GM23338 (cell line): ENCODE results near the gene DNAJC1. TPM values are rescaled to one million over a fixed set of nuclear protein-coding genes. Genes with fewer than 3 reads are reported as not detected.

Experiments
- ATAC-seq: fragments of 200-7000 bp; cut with Tn5 transposase; 3 replicates; pipeline ENCODE4 v1.9.1; 2020
- DNase-seq: peaks from one replicate; pipeline ENCODE4 v3.0.0-alpha.2; 2015; ENCODE audit warnings: low spot score
- H2AFZ ChIP-seq: fragments of 200-600 bp; sonication (generic); 2 replicates; pipeline ENCODE4 v1.8.0; 2016; ENCODE audit warnings: antibody characterized with exemption, mild to moderate bottlenecking, moderate library complexity
- H3F3A ChIP-seq: fragments of 200-600 bp; sonication (generic); replicated peaks from 2 replicates; pipeline ENCODE4 v1.8.0; 2017; ENCODE audit warnings: antibody characterized with exemption, mixed run types, low read depth
- H3K27ac ChIP-seq: fragments of 200-600 bp; sonication (generic); 2 replicates; pipeline ENCODE4 v1.6.1; 2016; ENCODE audit warnings: low read depth
- H3K27me3 ChIP-seq: fragments of 200-600 bp; sonication (generic); 2 replicates; pipeline ENCODE4 v1.8.0; 2016; ENCODE audit warnings: mild to moderate bottlenecking, mixed run types, moderate library complexity; ENCODE audit not compliant: insufficient read depth
- H3K36me3 ChIP-seq: fragments of 200-600 bp; sonication (generic); 2 replicates; pipeline ENCODE4 v1.8.0; 2016; ENCODE audit warnings: mild to moderate bottlenecking; ENCODE audit not compliant: insufficient read depth
- H3K4me1 ChIP-seq: fragments of 200-600 bp; sonication (generic); 2 replicates; pipeline ENCODE4 v1.8.0; 2016; ENCODE audit warnings: mild to moderate bottlenecking, moderate library complexity; ENCODE audit not compliant: insufficient read depth
- H3K4me2 ChIP-seq: fragments of 200-600 bp; sonication (generic); 2 replicates; pipeline ENCODE4 v1.7.1; 2017; ENCODE audit warnings: mixed run types
- H3K4me3 ChIP-seq: fragments of 200-600 bp; sonication (generic); 2 replicates; pipeline ENCODE4 v1.6.1; 2016; ENCODE audit warnings: mixed run types
- H3K79me2 ChIP-seq: fragments of 200-600 bp; sonication (generic); replicated peaks from 2 replicates; pipeline ENCODE4 v1.8.0; 2017; ENCODE audit warnings: mild to moderate bottlenecking; ENCODE audit not compliant: insufficient read depth
- H3K9me2 ChIP-seq: fragments of 200-600 bp; sonication (generic); 2 replicates; pipeline ENCODE4 v1.8.0; 2017; ENCODE audit not compliant: insufficient read depth
- H4K20me1 ChIP-seq: fragments of 200-600 bp; sonication (generic); replicated peaks from 2 replicates; pipeline ENCODE4 v1.8.0; 2017; ENCODE audit warnings: mild to moderate bottlenecking; ENCODE audit not compliant: insufficient read depth
- H3K27ac Mint-ChIP-seq: 2 replicates; pipeline ENCODE4 v1.8.0; 2020; ENCODE audit warnings: inconsistent platforms, mild to moderate bottlenecking, moderate library complexity, mixed read lengths
- H3K27me3 Mint-ChIP-seq: 3 replicates; pipeline ENCODE4 v1.8.0; 2022; ENCODE audit warnings: low read depth, mild to moderate bottlenecking, moderate library complexity, mixed read lengths, inconsistent platforms; ENCODE audit not compliant: insufficient read depth, poor library complexity
- H3K36me3 Mint-ChIP-seq: 3 replicates; pipeline ENCODE4 v1.8.0; 2021; ENCODE audit warnings: low read depth, mild to moderate bottlenecking, inconsistent platforms, moderate library complexity, mixed read lengths
- H3K4me1 Mint-ChIP-seq: 3 replicates; pipeline ENCODE4 v1.8.0; 2020; ENCODE audit warnings: mild to moderate bottlenecking, inconsistent platforms, mixed read lengths
- H3K4me3 Mint-ChIP-seq: 3 replicates; pipeline ENCODE4 v1.8.0; 2021; ENCODE audit warnings: moderate library complexity, mild to moderate bottlenecking, inconsistent platforms, mixed read lengths
- H3K9me3 Mint-ChIP-seq: 3 replicates; pipeline ENCODE4 v1.8.0; 2020; ENCODE audit warnings: moderate library complexity, mild to moderate bottlenecking, inconsistent platforms, mixed read lengths
- CREB1 ChIP-seq: fragments of 250-450 bp; sonication (Bioruptor Pico); IDR thresholded peaks from 2 replicates; pipeline ENCODE4 v1.5.0; 2020; ENCODE audit warnings: low read depth, mild to moderate bottlenecking, moderate library complexity
- CTCF ChIP-seq, 2 experiments: fragments of 200-600 bp in 1 of 2; sonication (generic) in 1 of 2; conservative IDR thresholded peaks; 2 replicates each; pipeline versions ENCODE4 v1.5.1 to v1.6.1; 2016 to 2017; ENCODE audit warnings: antibody characterized with exemption in 2 of 2, low read depth in 2 of 2, mild to moderate bottlenecking in 2 of 2, moderate library complexity in 1 of 2
- JUNB ChIP-seq: IDR thresholded peaks from one replicate; pipeline ENCODE4 v1.6.1; 2016; ENCODE audit warnings: antibody characterized with exemption; ENCODE audit not compliant: unreplicated experiment
- NANOG ChIP-seq: IDR thresholded peaks from 2 replicates; pipeline ENCODE4 v1.6.1; 2016; ENCODE audit warnings: antibody characterized with exemption, borderline replicate concordance
- POLR2AphosphoS5 ChIP-seq: IDR thresholded peaks from 2 replicates; pipeline ENCODE4 v1.6.1; 2016; ENCODE audit warnings: antibody characterized with exemption, low read depth
- STAT1 ChIP-seq: IDR thresholded peaks from one replicate; pipeline ENCODE4 v1.6.1; 2016; ENCODE audit warnings: antibody characterized with exemption; ENCODE audit not compliant: unreplicated experiment
- ZNF114 ChIP-seq: fragments of 250-450 bp; sonication (Bioruptor Pico); IDR thresholded peaks from 2 replicates; pipeline ENCODE4 v1.5.0; 2020; ENCODE audit warnings: mild to moderate bottlenecking, moderate library complexity
- ZNF462 ChIP-seq: fragments of 250-450 bp; sonication (Bioruptor Pico); IDR thresholded peaks from 2 replicates; pipeline ENCODE4 v1.5.0; 2020; ENCODE audit warnings: mild to moderate bottlenecking, moderate library complexity
- polyA plus RNA-seq: library from polyadenylated mRNA; unstranded; fragments of >200 nt; fragmentation: Nextera tagmentation; extraction: Ambion mirVana; gene quantifications from 2 replicates; pipeline ENCODE4 v1.2.1, GENCODE V29; 2016
- total RNA-seq: library from RNA; depleted of rRNA; stranded (reverse); fragments of >200 nt; shearing (Covaris generic); gene quantifications from 2 replicates; pipeline ENCODE4 v1.2.3, GENCODE V29; 2014

DNAJC1 gene
- total and polyA plus RNA-seq, 2 experiments from 2014 or later: 38.6 to 45.3 TPM

- TF ChIP-seq ZNF462 (CRISPR knock-in tag) (no peak), ZNF114 (no peak), STAT1 (no peak), CREB1 (CRISPR knock-in tag) (no peak), POLR2AphosphoS5 (no peak), CTCF (conservative IDR thresholded peaks at IDR 0.05; ENCODE audit: low read depth in 2 of 2) (no peak)
Observed at GRCh38 chr10:21760332-21760731, 243.2 kb downstream of the DNAJC1 start (continued).

- ATAC-seq (no peak), DNase-seq (no peak)
- Histone ChIP-seq H3K9me2 (no peaks in the 10 kb centered on the region), H3K79me2 (no peaks in the 10 kb centered on the region), H3F3A (peaks cover 17% of the 10 kb centered on the region), H3K27ac (no peak overlapping the region), H3K4me2 (no peak overlapping the region), H3K4me3 (no peak overlapping the region), H4K20me1 (no peaks in the 10 kb centered on the region), H3K36me3 (no peaks in the 10 kb centered on the region), H2AFZ (no peak overlapping the region), H3K4me1 (peaks cover 31% of the 10 kb centered on the region), H3K27me3 (no peaks in the 10 kb centered on the region)
- H3K27me3 Mint-ChIP-seq: no peaks in the 10 kb centered on the region
- H3K9me3 Mint-ChIP-seq: no peaks in the 10 kb centered on the region
- H3K4me1 Mint-ChIP-seq: peaks cover 41% of the 10 kb centered on the region
- H3K27ac Mint-ChIP-seq: no peak overlapping the region
- no peak overlapping the region for H3K4me3 Mint-ChIP-seq
- H3K36me3 Mint-ChIP-seq: no peaks in the 10 kb centered on the region
- TF ChIP-seq ZNF462 (CRISPR knock-in tag) (no peak), NANOG (no peak), JUNB (no peak)
Observed at GRCh38 chr10:21759232-21759631, 244.3 kb downstream of the DNAJC1 start.
